Measurements from ENCODE around the gene CD2. TPM values are rescaled to one million over a fixed set of nuclear protein-coding genes. Genes with fewer than 3 reads are reported as not detected.

The CD2 gene
- total RNA-seq, 1 donor from 2014 or later = not detected

GRCh38 chr1:116717318-116717717 lies 36.9 kb upstream of the CD2 start:
- H3K27ac Mint-ChIP-seq (ENCODE audit: unreplicated experiment) = no peak overlapping the region
- peaks cover 3% of the 10 kb centered on the region for H3K27me3 Mint-ChIP-seq (ENCODE audit: unreplicated experiment)
- DNase-seq (ENCODE audit: low spot score) = no peak
- no peak for TF ChIP-seq CTCF (IDR thresholded peaks at IDR 0.05; ENCODE audit: unreplicated experiment)
- H3K9me3 Mint-ChIP-seq (ENCODE audit: unreplicated experiment) = no peaks in the 10 kb centered on the region
- H3K4me3 Mint-ChIP-seq (ENCODE audit: unreplicated experiment) = no peak overlapping the region
- peaks cover 6% of the 10 kb centered on the region for H3K4me1 Mint-ChIP-seq (ENCODE audit: unreplicated experiment)
- no peaks in the 10 kb centered on the region for H3K36me3 Mint-ChIP-seq (ENCODE audit: low read depth, unreplicated experiment)

DNA sequence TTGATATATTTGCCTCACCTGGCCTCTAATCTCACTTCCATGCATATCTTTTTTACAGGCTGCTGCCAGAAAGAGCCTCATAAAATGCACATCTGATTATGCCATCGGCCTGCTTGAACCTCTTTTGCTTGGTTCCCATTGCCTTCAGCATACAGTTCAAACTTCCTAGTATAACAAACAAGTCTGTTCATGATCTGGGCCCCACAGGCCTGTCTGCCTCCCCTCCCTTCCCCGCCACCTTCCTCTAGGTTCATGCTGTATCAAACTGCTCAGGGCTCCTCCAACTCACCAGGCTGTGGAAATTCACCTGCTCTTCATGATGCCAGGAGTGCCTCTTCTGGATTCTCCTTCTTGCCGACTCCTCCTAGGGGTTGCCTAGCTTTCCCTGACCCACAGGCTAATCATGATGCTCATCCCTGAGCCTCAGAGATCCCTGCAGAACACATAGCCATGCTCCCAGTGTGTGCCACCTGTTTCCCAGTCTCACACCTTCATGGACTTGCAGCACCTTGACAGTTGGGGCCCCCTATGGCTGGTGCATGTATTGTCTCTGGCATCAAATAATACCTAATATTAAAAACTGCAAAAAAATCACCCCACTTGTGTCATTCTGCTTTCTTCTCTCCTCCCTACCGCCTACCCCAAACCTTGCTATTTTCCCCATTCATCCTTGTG lies 33.7 kb upstream of the CD2 start:
- Mint-ChIP-seq H3K4me3 (ENCODE audit: unreplicated experiment) (no peak overlapping the region), H3K36me3 (ENCODE audit: low read depth, unreplicated experiment) (no peaks in the 10 kb centered on the region), H3K27me3 (ENCODE audit: unreplicated experiment) (no peaks in the 10 kb centered on the region), H3K27ac (ENCODE audit: unreplicated experiment) (no peak overlapping the region), H3K4me1 (ENCODE audit: unreplicated experiment) (no peaks in the 10 kb centered on the region), H3K9me3 (ENCODE audit: unreplicated experiment) (no peaks in the 10 kb centered on the region)
- no peak for DNase-seq (ENCODE audit: low spot score)
- no peak for TF ChIP-seq CTCF (IDR thresholded peaks at IDR 0.05; ENCODE audit: unreplicated experiment)

GRCh38 chr1:116721039-116721405 lies 33.2 kb upstream of the CD2 start:
- H3K27me3 Mint-ChIP-seq (ENCODE audit: unreplicated experiment) = no peaks in the 10 kb centered on the region
- no peak overlapping the region for H3K27ac Mint-ChIP-seq (ENCODE audit: unreplicated experiment)
- no peak overlapping the region for H3K4me3 Mint-ChIP-seq (ENCODE audit: unreplicated experiment)
- DNase-seq (ENCODE audit: low spot score) = no peak
- H3K4me1 Mint-ChIP-seq (ENCODE audit: unreplicated experiment) = no peaks in the 10 kb centered on the region
- no peak for TF ChIP-seq CTCF (IDR thresholded peaks at IDR 0.05; ENCODE audit: unreplicated experiment)
- no peaks in the 10 kb centered on the region for H3K9me3 Mint-ChIP-seq (ENCODE audit: unreplicated experiment)
- H3K36me3 Mint-ChIP-seq (ENCODE audit: low read depth, unreplicated experiment) = no peaks in the 10 kb centered on the region

GRCh38 chr1:116721451-116722007 lies 32.7 kb upstream of the CD2 start:
- no peak for TF ChIP-seq CTCF (IDR thresholded peaks at IDR 0.05; ENCODE audit: unreplicated experiment)
- Mint-ChIP-seq H3K36me3 (ENCODE audit: low read depth, unreplicated experiment) (no peaks in the 10 kb centered on the region), H3K4me3 (ENCODE audit: unreplicated experiment) (no peak overlapping the region), H3K9me3 (ENCODE audit: unreplicated experiment) (no peaks in the 10 kb centered on the region), H3K4me1 (ENCODE audit: unreplicated experiment) (peaks cover 3% of the 10 kb centered on the region), H3K27me3 (ENCODE audit: unreplicated experiment) (no peaks in the 10 kb centered on the region), H3K27ac (ENCODE audit: unreplicated experiment) (no peak overlapping the region)
- no peak for DNase-seq (ENCODE audit: low spot score)

GRCh38 chr1:116722016-116722838 lies 32.0 kb upstream of the CD2 start:
- H3K4me3 Mint-ChIP-seq (ENCODE audit: unreplicated experiment) = no peak overlapping the region
- H3K27ac Mint-ChIP-seq (ENCODE audit: unreplicated experiment) = no peak overlapping the region
- H3K27me3 Mint-ChIP-seq (ENCODE audit: unreplicated experiment) = no peaks in the 10 kb centered on the region
- no peak for DNase-seq (ENCODE audit: low spot score)
- H3K36me3 Mint-ChIP-seq (ENCODE audit: low read depth, unreplicated experiment) = no peaks in the 10 kb centered on the region
- H3K9me3 Mint-ChIP-seq (ENCODE audit: unreplicated experiment) = no peaks in the 10 kb centered on the region
- H3K4me1 Mint-ChIP-seq (ENCODE audit: unreplicated experiment) = peaks cover 3% of the 10 kb centered on the region
- TF ChIP-seq CTCF (IDR thresholded peaks at IDR 0.05; ENCODE audit: unreplicated experiment) = no peak

Measured in endothelial cell (in vitro differentiated cells).